ELF-1 (cell line): ENCODE data around the gene ERVK3-1.
A peak's percentile ranks its signal among the peaks of the same experiment; 100 is the strongest.

Experiments used
- DNase-seq: peaks from one replicate; pipeline ENCODE4 v3.0.0-alpha.2; 2016; ENCODE audit warnings: low read depth, low spot score

The ERVK3-1 gene

DNA sequence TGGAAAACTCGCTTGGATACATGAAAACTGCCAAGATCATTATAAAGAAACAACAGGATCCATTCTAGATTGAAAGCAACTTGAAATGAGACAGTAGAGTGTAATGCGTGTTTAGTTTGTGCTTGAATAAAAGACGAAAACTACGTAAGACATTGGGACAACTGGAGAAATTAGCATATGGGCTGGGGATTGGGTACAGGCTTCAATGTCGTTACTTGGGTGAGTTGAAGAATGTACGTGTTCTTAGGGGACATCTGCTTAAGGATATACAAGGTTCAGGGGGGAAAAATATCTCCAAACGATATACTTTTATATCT lies 471 bp upstream of the ERVK3-1 start:
- no peak for DNase-seq

DNA sequence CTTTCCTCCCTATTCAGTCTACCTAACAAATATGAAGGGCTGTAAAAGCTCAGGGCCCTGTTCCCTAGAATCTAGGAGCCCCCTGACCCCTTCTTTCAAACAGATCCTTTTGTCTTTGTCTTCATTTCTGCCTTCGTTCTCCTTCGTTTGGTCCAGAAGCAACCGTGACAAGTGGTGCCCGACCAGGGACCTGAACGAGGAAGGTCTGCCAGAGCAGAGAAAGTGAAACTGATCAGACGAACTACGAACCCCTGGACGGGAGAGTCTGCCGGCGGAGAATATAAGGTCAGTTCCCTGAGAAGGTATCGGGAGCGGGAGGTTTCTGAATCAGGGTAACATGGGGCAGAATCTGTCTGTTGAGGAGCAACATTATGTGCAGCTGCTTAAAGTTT lies 751 bp downstream of the ERVK3-1 start:
- no peak for DNase-seq

DNA sequence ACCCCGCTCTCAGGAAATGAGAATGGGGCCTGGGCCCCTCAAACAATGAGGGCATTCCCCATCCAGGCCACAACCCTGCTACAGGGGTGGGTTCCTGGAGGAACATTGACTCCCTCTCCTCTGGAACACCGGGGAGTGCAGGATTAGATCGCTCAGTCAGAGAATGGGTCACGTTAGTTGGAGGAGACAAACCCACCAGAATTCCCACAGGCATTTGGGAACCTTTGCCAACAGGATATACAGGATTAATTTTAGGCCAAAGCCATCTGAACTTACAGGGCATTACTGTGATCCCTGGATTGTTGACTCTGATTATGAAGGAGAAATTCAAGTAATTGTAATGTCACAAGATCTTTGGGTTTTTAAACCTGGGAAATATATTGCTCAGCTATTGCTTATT lies 2.6 kb downstream of the ERVK3-1 start:
- no peak for DNase-seq

DNA sequence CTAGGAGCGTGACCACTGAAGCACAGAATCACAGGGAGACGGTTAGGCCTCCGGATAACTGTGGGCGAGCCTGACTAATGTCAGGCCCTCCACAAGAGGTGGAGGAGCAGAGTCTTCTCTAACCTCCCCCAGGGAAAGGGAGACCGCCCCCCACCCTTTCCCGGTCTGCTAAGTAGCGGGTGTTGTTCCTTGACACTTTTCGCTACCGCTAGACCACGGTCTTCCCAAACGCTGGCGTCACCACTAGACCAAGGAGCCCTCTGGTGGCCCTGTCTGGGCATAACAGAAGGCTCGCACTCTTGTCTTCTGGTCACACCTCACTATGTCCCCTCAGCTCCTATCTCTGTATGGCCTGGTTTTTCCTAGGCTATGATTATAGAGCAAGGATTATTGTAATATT lies 5.5 kb downstream of the ERVK3-1 start:
- peak; percentile 70 for DNase-seq

DNA sequence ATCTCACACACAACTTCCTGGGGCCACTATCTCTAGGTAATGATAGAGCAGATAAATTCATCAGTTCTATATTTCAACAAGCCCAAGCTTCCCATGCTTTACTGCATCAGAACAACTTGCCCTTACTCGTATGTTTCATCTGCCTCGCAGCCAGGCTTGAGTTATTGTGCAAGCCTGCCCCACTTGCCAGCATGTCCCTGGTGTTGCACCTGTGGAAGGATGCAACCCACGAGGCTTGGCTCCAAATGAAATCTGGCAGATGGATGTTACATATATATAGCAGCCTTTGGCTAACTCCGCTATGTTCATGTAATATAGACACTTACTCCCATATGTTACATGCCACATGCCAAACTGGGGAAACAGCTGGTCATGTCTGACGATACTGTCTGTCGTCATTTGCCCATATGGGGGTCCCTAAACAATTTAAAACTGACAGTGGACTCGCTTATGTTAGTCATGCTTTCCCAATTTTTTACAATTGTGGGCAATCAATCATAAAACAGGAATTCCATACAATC lies 6.2 kb downstream of the ERVK3-1 start:
- DNase-seq: no peak

DNA sequence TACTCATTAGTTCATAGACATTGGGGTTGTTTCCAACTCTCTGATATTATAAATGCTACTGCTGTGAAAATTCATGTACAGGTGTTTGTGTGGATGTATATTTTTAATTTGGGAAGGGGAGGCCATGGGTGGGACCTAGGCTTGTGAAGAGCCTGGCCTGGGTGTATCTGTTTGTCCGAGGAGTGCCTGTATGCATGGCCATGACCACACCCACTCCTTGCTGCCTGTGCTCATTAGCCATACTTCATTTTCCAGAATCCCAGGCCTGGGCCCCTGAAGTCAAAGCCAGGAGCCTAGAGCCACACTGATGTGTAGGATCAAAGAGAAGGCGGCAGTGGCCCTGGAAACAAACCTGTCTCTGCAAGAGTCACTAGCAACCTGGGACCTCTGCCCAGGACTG lies 10.4 kb downstream of the ERVK3-1 start:
- no peak for DNase-seq

DNA sequence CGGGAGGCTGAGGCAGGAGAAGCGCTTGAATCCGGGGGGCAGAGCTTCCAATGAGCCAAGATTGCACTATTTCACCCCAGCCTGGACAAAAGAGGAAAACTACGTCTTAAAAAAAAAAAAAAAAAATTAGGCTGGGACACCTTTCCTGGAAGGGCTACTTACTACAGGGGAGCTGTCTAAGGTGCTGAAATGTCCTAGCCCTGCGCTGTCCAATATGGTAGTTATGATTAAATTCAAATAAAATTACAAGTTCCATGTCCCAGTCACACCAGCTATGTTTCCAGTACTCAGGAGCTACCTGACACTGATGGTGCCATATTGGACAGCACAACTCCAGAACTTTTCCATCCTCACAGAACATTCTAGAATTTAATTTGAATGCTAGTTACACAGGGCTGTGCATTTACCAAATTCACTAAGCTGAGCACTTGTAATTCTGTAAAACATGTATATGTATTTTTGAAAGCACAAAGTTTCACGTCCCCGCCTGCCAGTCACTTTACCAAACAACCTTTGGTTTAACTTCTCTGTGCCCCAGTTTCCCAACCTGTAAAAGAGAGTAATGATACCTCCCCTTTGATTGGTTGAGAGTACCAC lies 12.4 kb downstream of the ERVK3-1 start:
- no peak for DNase-seq

- no peak for DNase-seq
Measured at GRCh38 chr19:58318297-58318696, 13.1 kb downstream of the ERVK3-1 start.

DNA sequence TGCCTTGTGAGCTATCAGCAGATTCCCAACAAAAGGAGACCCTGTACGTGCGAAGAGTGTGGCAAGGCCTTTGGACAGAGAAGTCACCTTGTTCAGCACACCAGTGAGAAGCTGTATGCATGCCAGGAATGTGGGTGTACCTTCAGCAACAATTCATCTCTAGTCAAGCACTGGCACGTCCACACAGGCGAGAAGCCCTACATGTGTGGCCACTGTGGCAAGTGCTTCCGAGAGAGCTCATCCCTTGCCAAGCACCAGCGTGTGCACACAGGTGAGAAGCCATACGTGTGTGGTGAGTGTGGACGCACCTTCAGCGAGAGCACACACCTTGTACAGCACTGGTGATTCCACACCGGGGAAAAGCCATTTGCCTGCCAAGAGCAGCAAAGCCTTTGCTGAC lies 14.1 kb downstream of the ERVK3-1 start:
- no peak for DNase-seq

GRCh38 chr19:58325311-58326022 lies 20.3 kb downstream of the ERVK3-1 start:
- no peak for DNase-seq

- no peak for DNase-seq
Measured at GRCh38 chr19:58326501-58326913, 21.3 kb downstream of the ERVK3-1 start.

DNA sequence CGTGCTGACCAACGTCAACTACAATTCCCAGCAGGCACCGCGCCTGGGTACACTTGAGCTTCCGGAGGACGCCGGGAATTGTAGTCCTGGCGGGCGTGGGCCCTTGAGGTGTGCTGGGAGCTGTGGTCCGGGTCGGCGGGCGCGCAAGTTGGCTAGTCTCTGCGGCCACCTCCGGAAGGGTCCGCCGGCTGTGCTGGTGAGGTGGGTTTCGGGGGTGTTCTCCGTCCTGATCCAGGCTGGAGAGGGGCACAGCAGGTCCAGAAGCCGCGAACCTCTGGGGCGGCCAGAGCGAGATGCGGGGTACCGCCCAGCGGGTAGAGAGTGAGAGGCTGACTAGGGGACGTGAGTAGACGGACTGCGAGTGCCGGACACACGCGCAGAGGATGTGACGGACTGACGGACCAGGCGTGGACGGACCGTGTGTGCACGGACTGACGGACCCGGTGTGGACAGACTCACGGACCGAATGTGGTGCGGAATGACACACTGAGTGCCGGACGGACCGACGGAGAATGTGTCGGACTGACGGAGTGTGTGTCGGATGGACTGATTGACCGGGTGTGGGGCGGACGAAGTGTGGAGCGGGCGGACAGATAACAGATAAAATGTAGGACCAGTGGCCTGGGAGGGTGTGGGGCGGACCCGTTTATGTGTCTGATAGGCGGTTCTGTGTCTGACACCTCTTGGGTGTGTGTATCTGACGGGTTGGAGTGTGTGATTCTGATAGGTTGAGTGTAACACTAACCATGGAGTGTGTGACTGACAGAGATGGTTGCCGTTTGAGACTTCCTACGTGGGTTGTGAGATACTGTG lies 21.9 kb downstream of the ERVK3-1 start, which contains the start of gene ZSCAN22:
Gene ZSCAN22 (plus strand): TSS at position 81 of the 813 bp plus-strand sequence. CDS start 7,809 bp downstream, outside the sequence.
- DNase-seq: peak; percentile 96

GRCh38 chr19:58328999-58329398 lies 23.8 kb downstream of the ERVK3-1 start:
- DNase-seq: peak; percentile 86

GRCh38 chr19:58330458-58330857 lies 25.3 kb downstream of the ERVK3-1 start:
- no peak for DNase-seq

DNA sequence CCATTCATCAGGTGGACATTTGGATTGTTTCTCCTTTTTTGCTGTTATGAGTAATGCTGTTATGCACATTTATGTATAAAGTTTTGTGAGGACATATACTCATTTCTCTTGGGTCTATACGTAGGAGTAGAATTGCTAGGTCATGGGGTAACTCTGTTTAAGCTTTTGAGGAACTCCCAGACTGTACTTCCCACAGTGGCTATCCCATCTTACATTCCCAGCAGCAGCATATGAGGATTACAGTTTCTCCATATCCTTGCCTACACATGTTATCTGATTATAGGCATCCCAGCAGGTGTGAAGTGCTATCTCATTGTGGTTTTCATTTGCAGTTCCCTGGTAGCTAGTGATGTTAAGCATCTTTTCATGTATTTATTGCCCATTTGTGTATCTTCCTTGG lies 27.5 kb downstream of the ERVK3-1 start:
- no peak for DNase-seq

GRCh38 chr19:58334691-58335249 lies 29.6 kb downstream of the ERVK3-1 start:
- DNase-seq: no peak

GRCh38 chr19:58335630-58336029 lies 30.5 kb downstream of the ERVK3-1 start:
- DNase-seq: no peak

DNA sequence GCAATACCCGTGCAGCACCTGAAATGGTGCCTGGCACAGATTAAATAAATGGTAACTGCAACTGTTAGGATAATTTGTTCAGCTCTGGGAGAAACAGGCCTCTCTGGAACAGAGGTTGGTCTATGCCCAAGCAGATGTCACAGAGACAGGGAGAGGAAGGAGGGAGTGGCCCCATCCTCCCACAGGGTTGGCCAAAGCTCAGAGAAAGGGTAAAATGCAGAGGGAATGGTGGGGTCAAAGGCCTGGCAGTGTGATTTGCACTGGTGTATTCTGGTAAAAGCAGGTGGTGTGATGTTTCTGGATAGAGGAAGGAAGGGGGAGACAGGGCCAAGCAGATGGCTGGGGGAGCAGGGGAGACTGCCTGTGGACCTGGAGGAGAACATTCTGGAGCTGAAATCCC lies 31.0 kb downstream of the ERVK3-1 start:
- DNase-seq: no peak

DNA sequence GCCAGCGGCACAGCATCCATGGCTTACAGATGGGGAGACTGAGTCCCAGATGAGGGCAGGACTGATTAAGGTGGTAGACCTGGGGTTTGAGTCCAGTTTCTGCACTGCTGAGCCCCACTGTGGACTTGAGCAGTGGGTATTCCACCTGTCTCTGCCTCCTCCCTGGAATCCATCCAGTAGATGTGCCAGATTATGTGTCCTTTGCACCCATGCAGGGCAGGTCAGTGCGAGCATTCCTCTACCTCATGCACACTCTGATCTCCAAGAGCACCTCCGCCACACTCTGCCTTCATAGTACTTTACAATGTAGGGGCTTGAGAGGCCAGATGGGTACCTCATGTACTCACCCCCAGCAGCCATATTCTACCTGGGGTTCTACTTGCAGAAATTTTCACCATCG lies 31.6 kb downstream of the ERVK3-1 start:
- DNase-seq: no peak

DNA sequence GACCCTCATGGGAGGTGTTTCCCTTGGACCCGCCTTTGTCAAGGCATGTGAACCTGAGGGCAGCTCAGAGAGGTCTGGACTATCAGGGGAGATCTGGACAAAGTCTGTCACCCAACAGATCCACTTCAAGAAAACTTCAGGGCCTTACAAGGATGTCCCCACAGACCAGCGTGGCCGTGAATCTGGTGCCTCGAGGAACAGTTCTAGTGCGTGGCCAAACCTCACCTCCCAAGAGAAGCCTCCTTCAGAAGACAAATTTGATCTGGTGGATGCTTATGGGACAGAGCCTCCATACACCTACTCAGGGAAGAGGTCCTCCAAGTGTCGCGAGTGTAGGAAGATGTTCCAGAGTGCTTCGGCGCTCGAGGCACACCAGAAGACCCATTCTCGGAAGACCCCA lies 33.2 kb downstream of the ERVK3-1 start:
- DNase-seq: no peak

- DNase-seq: peak; percentile 88
Measured at GRCh38 chr19:58338825-58339558, 33.8 kb downstream of the ERVK3-1 start.

DNA sequence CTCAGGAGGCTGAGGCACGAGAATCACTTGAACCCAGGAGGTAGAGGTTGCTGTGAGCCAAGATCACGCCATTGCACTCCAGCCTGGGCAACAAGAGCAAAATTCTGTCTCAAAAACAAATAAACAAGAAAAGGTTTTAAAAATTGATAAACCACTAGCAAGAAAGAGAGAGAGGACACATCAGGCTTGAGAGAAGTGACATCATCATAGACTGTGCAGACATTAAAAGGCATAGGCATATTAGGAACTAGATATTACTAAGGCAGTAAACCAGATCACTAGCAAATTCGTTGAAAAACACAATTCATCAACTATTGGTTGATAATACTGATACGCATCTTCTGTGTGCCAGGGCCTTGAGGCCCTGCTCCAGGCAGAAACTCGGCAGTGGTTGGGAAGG lies 40.4 kb downstream of the ERVK3-1 start:
- DNase-seq: no peak
